HG03108 (cell line): ENCODE data around the gene TATDN2.

Experiments
- ATAC-seq: cut with Tn5 transposase; IDR thresholded peaks from one replicate; pipeline ENCODE4 v1.9.1; 2021; ENCODE audit warnings: moderate library complexity; ENCODE audit not compliant: unreplicated experiment

TATDN2 gene, protein sequence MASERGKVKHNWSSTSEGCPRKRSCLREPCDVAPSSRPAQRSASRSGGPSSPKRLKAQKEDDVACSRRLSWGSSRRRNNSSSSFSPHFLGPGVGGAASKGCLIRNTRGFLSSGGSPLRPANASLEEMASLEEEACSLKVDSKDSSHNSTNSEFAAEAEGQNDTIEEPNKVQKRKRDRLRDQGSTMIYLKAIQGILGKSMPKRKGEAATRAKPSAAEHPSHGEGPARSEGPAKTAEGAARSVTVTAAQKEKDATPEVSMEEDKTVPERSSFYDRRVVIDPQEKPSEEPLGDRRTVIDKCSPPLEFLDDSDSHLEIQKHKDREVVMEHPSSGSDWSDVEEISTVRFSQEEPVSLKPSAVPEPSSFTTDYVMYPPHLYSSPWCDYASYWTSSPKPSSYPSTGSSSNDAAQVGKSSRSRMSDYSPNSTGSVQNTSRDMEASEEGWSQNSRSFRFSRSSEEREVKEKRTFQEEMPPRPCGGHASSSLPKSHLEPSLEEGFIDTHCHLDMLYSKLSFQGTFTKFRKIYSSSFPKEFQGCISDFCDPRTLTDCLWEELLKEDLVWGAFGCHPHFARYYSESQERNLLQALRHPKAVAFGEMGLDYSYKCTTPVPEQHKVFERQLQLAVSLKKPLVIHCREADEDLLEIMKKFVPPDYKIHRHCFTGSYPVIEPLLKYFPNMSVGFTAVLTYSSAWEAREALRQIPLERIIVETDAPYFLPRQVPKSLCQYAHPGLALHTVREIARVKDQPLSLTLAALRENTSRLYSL

DNA sequence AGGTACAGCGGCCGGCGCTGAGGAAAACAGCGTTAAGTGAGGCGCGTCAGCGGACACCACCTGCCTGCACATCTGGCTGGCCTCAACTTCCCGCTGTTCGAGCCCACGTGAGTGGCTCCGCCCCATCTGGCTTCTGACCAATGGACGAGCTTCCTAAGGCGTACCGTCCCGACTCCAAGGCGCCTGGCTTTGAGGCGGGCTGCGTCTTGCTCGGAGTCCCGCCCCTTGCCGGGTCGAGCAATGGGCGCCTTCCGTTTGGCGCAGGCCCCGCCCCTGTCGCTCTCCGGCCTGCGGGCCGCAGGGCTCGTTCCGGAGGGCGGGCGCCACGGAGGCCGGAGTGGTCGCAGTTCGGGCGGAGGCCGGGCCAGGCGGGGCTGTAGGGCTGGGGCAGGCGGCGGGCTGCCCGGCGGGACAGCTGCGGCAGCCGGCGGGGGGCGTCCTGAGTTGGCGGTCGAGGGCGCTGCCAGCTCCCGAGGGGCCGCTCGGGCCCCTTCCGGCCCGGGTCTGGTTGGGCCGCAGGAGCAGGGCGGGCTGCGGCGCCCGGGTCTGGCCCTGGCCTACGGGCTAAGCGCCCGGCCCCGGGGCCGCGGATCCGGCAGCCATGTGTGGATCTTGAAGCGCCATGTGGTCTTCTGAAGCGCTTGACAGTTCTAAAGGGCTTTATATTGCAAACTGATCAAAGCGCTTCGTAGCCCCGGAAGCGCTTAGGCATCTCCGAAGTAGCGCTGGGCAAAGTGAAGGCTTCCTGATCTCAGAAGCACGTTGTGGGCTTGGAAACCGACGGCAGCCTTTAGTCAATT is at the start of gene TATDN2:
Gene TATDN2 (plus strand): TSS at position 276 of the 800 bp plus-strand sequence. CDS start 742 bp downstream, outside the sequence.
- ATAC-seq: peak; percentile 96

DNA sequence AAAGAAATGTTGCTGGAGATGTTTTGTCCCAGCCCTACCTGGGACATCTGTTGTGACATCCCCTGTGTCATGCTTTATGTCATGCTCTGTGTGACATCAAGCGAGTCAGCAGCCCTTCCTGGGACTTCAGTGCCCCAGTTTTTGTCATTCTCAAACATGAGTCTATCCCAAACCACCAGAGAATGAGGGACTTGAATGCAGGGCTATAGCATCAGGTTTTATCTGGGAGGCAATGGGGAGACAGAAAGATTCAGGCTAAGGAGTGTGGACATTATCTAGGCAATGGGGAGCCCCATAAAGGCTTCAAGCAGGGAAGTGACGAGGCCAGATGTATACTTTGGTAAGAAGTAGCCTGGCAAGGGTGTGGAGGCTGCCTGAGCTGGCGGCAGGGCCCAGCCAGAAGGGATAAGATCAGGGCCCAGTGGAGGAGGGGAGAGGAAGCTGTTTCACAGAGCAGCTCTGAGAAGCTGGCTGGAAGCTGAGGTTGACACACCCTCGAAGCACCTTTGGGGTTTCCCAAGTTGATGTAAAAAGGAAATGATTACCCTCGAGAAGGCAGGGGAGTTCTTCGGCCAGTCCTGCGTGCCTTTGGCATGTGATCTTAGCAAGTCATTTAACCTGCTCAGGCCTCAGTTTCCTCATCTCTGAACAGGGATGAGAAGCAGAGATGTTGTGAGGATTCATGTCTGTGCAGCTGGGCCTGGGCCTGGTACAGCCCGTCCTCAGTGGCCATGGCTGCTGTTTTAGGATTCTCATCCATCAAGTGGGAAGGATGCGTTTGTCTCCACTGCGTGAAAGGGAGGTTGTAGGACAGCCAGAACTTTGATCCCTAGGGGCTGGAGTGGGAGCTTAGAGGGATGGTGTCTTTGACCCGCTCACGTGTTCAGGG is 49.3 kb upstream of the TATDN2 start:
- peak; percentile 82 for ATAC-seq

DNA sequence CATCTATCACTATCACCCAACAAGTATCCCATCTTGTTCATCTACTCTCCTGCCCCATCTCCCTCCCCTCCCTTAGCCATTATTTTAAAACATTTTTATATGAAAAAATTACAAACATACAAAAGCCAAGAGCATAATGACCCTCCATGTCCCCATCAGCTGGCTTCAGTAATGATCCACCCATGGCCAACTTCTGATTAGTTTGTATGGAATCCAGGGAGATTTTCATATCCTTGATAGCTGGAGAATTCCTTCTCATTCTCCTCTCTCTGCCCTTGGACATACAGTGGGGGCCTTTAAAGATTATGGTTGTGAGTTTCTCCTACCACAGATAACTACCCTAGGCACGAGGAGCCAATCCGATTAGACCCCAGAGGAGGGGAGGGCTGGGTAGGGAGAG is 43.3 kb upstream of the TATDN2 start:
- ATAC-seq: no peak

DNA sequence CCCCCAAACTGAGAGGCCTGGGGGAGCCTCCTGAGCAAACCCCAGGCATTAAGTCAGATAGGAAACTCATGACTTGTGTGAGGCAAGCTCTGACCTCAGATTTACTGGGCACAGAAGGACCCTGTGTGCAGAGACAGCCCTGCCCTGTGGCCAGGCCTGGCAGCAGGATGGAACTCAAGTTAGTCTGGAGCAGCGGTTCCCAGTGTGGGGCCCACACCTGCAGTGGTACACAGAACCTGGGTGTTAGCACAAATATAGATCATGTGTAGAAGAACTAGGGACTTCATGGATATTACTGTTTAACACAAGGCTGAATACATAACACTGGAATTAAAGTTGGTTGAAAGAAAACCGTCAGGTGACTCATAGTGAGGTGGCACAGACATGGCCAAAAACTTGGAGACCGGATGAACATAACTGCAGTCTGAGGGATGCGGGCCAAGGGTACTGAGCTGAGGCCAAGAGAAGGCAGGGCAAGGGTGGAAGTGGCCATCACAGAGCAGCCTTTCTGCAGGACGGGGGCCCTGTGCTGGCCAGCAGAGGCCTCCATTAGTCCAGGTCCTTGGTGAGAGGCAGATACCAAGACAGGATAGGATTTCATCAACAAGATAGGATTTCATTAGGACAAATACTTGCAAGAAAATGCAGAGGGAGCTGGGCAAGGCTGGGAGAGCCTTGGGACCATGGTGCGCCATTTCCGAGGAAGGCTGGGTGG is 42.7 kb upstream of the TATDN2 start:
- ATAC-seq: no peak

DNA sequence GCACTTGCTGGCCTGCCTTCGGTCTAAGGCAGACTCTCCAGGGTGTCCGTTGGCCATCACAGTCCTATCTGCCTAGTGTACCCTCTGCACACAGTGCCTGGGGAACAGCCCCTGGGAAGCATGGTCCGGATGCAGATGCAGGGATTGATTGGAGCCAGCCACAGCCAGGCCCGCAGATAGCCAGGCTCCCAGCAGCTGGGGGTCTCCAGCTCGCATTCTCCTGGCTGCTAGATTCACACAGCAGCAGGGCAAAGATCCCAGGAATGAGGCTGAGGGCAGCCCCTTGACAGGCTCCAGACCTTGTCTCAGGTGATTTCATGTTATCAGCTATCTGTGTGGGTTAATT is 42.1 kb upstream of the TATDN2 start:
- no peak for ATAC-seq

DNA sequence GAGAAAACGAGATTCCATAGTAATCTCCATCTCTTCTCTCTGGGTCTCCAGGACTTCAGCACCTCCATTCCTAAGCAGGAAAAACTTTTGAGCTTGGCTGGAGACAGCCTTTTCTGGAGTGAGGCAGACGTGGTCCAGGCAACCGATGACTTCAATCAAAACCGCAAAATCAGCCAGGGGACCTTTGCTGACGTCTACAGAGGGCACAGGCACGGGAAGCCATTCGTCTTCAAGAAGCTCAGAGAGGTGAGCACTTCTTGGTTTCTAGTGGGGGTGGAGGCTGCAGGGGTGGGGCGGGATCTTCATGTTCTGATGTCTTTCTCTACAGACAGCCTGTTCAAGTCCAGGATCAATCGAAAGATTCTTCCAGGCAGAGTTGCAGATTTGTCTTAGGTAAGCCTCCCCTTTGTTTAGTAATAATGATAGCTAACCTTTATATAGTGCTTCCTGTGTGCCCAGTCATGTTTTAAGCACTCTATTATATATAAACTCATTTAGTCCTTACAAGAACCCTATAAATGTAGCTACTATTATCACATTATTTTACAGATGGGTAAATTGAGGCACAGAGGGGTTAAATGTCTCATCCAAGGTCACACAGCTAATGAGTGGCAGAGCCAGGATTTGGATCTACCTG is 35.0 kb upstream of the TATDN2 start:
- no peak for ATAC-seq

DNA sequence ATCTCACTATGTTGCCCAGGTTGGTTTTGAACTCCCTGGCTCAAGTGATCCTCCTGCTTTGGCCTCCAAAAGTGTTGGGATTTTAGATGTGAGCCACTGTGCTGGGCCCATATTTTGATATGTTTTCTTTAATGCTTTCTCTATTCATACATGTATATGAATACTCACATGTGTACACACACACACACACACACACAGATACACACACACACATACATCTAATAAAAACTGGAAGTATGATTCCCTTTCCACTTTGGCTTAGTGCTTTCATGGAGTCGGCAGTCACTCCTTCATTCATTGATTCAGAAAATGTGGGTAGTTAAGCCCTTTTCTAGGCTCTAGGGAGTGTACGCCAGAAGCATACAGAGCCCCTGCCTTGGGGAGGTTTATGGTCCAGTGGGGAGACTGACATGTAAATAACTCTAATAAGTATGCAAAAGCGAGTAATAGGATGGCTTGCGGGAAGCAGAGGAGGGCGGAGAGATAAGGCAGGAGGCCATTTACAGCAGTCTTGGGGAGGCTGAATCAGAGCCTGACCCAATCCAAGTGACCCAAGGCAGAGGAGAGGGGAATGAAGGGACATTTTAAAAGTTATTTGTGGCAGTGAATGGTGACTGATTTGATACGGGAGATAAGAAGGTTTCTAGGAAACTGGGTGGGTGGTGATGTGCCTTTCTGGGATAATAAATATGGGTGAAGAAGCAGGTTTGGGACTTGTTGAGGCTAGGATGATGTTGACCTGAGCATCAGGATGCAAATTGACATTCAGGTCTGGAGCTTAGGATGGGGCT is 32.5 kb upstream of the TATDN2 start:
- no peak for ATAC-seq

DNA sequence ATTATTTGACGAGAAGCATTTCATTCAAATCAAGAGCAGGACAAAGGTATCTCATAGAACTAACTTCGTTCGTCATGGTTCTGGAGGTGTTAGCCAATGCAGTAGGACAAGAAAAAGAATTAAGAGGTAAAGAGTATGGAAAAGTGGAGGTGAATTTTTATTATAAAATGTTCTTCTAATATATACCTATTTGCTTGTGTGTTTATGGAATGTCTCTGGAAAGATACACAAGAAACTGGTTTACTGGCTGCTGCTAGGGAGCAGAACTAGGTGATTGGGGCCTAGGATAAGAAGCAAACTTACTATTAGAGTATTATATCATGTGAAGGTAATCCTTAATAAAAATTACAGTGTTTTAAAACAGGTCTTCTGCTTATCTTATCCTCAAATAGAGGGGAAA is 30.9 kb upstream of the TATDN2 start:
- ATAC-seq: no peak

DNA sequence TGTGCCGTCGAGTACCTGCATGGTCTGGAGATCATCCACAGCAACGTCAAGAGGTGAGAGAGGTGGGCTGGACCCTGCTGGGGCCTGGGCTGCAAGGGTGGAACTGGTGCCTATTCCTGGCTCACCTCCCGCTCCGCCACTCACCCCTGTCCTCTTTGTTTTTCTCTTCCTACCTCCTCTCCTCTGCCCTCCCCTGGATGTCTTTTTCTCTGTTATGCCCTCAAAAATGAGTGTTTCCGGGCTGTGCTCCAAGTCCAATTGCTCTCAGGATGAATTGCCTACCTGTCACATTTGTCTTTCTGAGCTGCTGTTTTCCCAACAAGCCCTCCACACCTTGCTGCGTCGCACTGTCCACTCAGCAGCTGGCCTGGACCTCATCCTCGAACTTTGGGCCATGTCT is 28.5 kb upstream of the TATDN2 start:
- no peak for ATAC-seq

DNA sequence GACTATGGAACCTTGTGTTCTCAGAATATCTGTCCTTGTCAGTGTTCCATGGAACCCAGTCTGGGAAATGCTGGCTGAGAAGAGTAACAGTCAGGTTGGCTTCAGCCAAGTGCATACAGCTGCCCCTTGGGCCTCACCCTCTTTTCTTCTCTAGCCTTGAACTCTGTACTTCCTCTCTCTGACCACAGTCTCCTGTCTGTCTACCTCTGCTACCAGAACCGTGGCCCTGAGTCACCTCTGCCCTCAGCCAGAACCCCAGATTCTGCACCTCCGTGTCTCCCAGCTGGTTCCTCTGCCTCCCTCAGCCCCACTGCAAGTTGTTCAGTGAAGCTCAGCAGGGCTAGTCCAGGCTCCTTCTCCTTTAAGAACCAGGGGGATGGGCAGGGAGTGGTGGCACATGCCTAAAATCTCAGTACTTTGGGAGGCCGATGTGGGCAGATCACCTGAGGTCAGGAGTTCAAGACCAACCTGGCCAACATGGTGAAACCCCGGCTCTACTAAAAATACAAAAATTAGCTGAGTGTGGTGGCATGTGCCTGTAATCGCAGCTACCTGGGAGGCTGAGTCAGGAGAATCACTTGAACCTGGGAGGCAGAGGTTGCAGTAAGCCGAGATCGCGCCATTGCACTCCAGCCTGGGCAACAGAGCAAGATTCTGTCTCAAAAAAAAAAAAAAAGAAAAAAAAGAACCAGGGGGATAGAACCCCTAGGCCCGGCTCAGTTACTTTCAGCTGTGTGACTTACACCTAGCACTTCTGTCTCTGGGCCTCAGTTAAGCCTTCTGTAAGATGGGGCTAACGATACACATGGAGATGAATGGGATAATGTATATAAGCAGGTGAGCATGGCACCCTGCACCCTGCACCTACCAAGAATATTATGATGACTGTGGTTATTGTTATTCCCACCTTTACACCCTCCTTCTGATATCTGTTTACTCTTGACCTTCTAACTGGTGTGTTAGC is 24.3 kb upstream of the TATDN2 start:
- peak; percentile 60 for ATAC-seq

DNA sequence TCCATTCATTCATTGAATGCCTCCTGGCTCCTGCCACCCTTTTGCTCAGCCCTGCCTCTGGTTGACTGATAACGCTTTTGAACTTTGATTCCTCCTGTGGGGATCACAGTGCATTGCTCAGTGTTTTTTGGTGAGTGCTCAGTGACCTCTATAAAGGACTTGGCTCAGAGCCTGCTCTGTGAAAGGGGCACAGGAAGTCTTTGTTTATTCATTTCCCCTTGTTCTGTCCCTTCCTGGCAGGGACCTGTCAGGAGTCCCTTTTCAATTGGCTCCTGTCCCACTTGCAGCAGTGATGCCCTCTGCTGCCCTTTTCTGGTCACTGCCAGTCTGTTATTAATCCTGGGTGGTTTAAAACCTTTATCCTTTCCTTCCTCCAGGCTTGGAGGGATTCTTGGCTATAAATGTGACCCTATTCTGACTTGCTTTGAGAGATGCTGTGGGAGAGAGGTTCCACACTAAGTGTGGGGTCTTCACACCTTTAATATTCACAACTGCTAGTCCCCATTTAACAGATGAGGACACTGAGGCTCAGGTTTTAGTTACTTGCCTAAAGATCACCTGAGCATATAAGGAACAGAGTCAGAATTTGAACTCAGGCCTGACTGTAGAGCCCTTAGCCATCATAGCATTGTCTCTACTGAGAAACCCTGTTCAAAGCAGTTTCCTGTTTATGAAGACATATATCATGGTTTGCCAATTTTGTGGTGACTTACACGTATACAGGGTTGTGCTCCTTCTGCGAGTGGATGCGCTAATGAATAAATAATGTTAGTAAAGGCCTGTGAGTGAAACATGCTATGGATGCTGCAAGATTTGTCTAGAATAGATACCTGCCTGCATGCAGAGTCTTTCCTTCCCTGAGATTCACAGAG is 23.2 kb upstream of the TATDN2 start:
- ATAC-seq: peak; percentile 35

DNA sequence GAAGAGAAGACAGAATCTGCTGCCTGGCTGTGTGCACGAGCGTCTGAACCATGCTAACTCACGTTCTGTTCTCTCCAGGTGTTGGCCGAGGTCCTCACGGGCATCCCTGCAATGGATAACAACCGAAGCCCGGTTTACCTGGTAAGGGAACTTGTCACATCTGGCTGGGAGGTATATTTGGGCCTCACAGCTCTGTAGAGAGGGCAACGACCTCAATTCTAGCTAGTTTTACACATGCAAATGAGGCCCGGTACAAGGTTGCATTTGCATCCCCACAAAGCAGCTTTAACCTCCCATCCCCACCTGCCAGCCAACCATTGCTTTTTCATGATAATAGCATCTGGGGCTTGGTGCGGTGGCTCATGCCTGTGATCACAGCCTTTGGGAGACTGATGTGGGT is 22.0 kb upstream of the TATDN2 start:
- ATAC-seq: no peak

DNA sequence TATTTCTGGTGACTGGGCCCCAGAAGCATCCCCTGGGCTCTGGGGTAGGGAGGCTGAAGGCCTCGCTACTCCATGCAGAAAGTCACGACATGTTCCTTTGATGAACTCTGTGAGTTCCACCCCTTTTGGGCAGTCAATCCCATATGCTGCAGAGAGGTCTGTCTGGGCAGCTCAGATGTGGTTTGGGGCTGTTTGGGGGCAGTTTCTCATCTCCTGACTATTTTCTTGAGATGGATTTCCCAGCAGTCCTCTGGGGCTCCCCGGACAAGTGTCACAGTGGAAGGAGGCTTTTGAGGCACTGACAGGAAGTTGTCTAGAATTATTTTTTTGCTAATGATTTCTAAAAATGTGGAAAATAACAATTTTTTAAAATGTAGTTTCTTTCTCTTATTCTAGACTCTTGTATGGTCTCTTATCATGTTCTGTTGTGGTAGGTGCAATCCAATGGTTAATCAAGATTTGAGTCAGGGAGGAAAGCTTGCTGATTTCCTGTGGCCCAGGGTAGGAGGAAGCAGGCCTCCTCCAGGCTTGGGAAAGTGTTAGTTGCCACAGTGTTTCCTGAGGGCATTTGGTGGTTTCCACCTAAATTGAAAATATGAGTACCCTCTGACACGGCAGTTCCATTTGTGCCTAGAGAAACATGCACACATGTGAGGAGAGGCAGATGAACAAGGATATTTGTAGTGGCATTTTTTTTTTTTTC is 19.9 kb upstream of the TATDN2 start:
- no peak for ATAC-seq

DNA sequence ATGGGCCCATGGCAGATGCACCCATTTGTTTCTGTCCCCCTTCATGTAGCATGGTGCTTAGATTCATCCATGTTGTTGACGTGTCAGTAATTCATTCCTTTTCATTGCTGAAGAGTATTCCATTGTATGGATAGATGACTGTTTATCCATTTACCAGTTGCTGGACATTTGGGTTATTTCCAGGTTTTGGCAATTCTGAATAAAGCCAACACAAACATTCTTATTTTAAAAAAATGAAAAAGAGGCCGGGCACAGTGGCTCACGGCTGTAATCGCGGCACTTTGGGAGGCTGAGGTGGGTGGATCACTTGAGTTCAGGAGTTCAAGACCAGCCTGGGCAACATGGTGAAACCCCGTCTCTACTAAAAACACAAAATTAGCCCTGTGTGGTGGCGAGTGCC is 18.7 kb upstream of the TATDN2 start:
- ATAC-seq: no peak

DNA sequence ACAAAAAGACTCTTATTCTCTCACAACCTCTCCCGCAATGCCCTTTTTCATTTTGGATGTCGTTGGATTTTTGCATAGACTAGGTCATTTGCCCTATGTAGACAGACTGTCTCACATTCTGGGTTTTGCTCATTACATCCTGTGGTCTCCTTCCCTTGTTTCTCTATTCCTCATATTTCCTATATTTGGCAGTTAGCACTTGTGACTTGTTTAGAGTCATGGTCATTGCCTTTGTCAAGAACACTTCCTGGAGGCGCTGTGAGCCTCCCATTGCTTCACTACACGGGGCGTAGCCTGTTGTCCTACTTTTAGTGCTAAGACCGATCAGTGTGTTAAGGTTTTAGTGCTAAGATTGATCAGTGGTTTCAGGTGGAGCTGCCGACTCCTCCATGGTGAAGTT is 16.1 kb upstream of the TATDN2 start:
- ATAC-seq: no peak

DNA sequence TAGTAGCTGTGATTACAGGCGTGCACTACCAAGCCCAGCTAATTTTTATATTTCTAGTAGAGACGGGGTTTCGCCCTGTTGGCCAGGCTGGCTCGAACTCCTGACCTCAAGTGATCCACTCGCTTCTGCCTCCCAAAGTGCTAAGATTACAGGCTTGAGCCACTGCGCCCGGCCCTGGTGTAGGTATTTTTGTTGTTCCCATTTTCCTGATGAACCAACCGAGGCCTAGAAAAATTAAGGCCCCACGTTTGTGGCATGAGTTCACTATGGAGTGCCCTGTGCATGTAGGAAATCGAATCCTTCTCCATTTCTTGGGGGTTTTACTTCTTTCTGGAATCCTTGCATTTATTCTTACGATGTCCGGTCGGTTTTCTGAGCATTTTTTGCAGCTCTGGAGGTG is 14.3 kb upstream of the TATDN2 start:
- ATAC-seq: no peak
